Measurements from ENCODE around the gene TBX21.

The TBX21 gene

GRCh38 chr17:47720196-47720595 lies 12.8 kb upstream of the TBX21 start:
- Histone ChIP-seq H3K4me2 (peak overlapping the region; percentile 70 to 92 (median 86)), H3K27me3 (peaks cover 0 to 47% (median 0%) of the 10 kb centered on the region in 11 experiments; a peak in 6 of 22 replicates), H3K27ac (peak overlapping the region in 5 of 11 experiments; percentile 38 to 50 (median 44); a peak in 5 of 22 replicates)

GRCh38 chr17:47720754-47721533 lies 12.1 kb upstream of the TBX21 start:
- peak overlapping the region in 2 of 10 experiments; percentile 7 to 13; a peak in 1 of 20 replicates for H3K4me3 ChIP-seq
- H3K27ac ChIP-seq: peak overlapping the region in 1 of 11 experiments; percentile 17; a peak in 2 of 22 replicates
- peaks cover 0 to 62% (median 0%) of the 10 kb centered on the region in 11 experiments; a peak in 6 of 22 replicates for H4K20me1 ChIP-seq
- peaks cover 57 to 77% (median 71%) of the 10 kb centered on the region in 10 experiments for H3K4me1 ChIP-seq
- no peaks in the 10 kb centered on the region for H3K9me3 ChIP-seq (replicated peaks in 1 of 11)
- H3K27me3 ChIP-seq: peaks cover 0 to 40% (median 0%) of the 10 kb centered on the region in 11 experiments; a peak in 6 of 22 replicates
- peak overlapping the region; percentile 70 to 92 (median 86) for H3K4me2 ChIP-seq
- no peaks in the 10 kb centered on the region for H3K36me3 ChIP-seq
- TF ChIP-seq Cebpa-rat (IDR thresholded peaks at IDR 0.05): no peak
- peak overlapping the region in 6 of 11 experiments; percentile 1 to 49 (median 10); a peak in 3 of 22 replicates for H3K9ac ChIP-seq

More at GRCh38 chr17:47720196-47720595, 12.8 kb upstream of the TBX21 start:
- no peak overlapping the region for H3K4me3 ChIP-seq
- H3K36me3 ChIP-seq: no peaks in the 10 kb centered on the region
- no peak for TF ChIP-seq Cebpa-rat (IDR thresholded peaks at IDR 0.05)
- peaks cover 0 to 69% (median 0%) of the 10 kb centered on the region in 11 experiments; a peak in 6 of 22 replicates for H4K20me1 ChIP-seq
- H3K9me3 ChIP-seq (replicated peaks in 1 of 11): no peaks in the 10 kb centered on the region
- H3K9ac ChIP-seq: no peak overlapping the region
- H3K4me1 ChIP-seq: peaks cover 61 to 77% (median 73%) of the 10 kb centered on the region in 10 experiments

GRCh38 chr17:47721725-47722124 lies 11.3 kb upstream of the TBX21 start:
- H4K20me1 ChIP-seq: peaks cover 0 to 56% (median 0%) of the 10 kb centered on the region in 11 experiments; a peak in 6 of 22 replicates
- no peak for TF ChIP-seq Cebpa-rat (IDR thresholded peaks at IDR 0.05)
- H3K36me3 ChIP-seq: no peaks in the 10 kb centered on the region
- 0 out of 22 replicates have a peak overlapping the region, but pooled peaks of 1 of the 11 experiments have one; percentile 17 for H3K27ac ChIP-seq
- H3K4me1 ChIP-seq: peaks cover 54 to 76% (median 66%) of the 10 kb centered on the region in 10 experiments
- H3K9me3 ChIP-seq (replicated peaks in 1 of 11): no peaks in the 10 kb centered on the region
- H3K9ac ChIP-seq: peak overlapping the region in 7 of 11 experiments; percentile 1 to 49 (median 8); a peak in 6 of 22 replicates
- peak overlapping the region in 1 of 10 experiments; percentile 13; a peak in 1 of 20 replicates for H3K4me3 ChIP-seq
- H3K27me3 ChIP-seq: peaks cover 0 to 40% (median 0%) of the 10 kb centered on the region in 11 experiments; a peak in 6 of 22 replicates
- peak overlapping the region; percentile 70 to 92 (median 86) for H3K4me2 ChIP-seq

GRCh38 chr17:47724705-47725104 lies 8.3 kb upstream of the TBX21 start:
- peaks cover 33 to 59% (median 50%) of the 10 kb centered on the region in 10 experiments for H3K4me1 ChIP-seq
- no peak overlapping the region for H3K27ac ChIP-seq
- no peak overlapping the region for H3K4me3 ChIP-seq
- H3K36me3 ChIP-seq: no peaks in the 10 kb centered on the region
- H4K20me1 ChIP-seq: peaks cover 0 to 36% (median 0%) of the 10 kb centered on the region in 11 experiments; a peak in 5 of 22 replicates
- no peaks in the 10 kb centered on the region for H3K9me3 ChIP-seq (replicated peaks in 1 of 11)
- TF ChIP-seq Cebpa-rat (IDR thresholded peaks at IDR 0.05): no peak
- H3K9ac ChIP-seq: no peak overlapping the region
- peaks cover 0 to 24% (median 0%) of the 10 kb centered on the region in 11 experiments; a peak in 5 of 22 replicates for H3K27me3 ChIP-seq
- H3K4me2 ChIP-seq: no peak overlapping the region

- Histone ChIP-seq H3K36me3 (no peaks in the 10 kb centered on the region), H3K27ac (no peak overlapping the region), H3K9ac (no peak overlapping the region), H4K20me1 (peaks cover 0 to 27% (median 0%) of the 10 kb centered on the region in 11 experiments; a peak in 3 of 22 replicates), H3K27me3 (peaks cover 0 to 16% (median 0%) of the 10 kb centered on the region in 11 experiments; a peak in 4 of 22 replicates), H3K4me3 (no peak overlapping the region), H3K4me1 (peaks cover 25 to 50% (median 42%) of the 10 kb centered on the region in 10 experiments), H3K4me2 (peak overlapping the region in 7 of 11 experiments; percentile 24 to 45 (median 34); a peak in 12 of 22 replicates), H3K9me3 (replicated peaks in 1 of 11) (no peaks in the 10 kb centered on the region)
- TF ChIP-seq Cebpa-rat (IDR thresholded peaks at IDR 0.05): no peak
Measured at GRCh38 chr17:47725446-47726111, 7.5 kb upstream of the TBX21 start.

GRCh38 chr17:47726796-47727703 lies 6.0 kb upstream of the TBX21 start:
- Histone ChIP-seq H3K9me3 (replicated peaks in 1 of 11) (no peaks in the 10 kb centered on the region), H3K27me3 (peaks cover 0 to 7% (median 0%) of the 10 kb centered on the region in 11 experiments; a peak in 5 of 22 replicates), H3K27ac (no peak overlapping the region)

GRCh38 chr17:47727704-47728036 lies 5.4 kb upstream of the TBX21 start:
- Histone ChIP-seq H4K20me1 (peaks cover 0 to 12% (median 0%) of the 10 kb centered on the region in 11 experiments; a peak in 3 of 22 replicates), H3K9ac (0 out of 22 replicates have a peak overlapping the region, but pooled peaks of 1 of the 11 experiments have one; percentile 10), H3K4me1 (peaks cover 11 to 49% (median 43%) of the 10 kb centered on the region in 10 experiments), H3K27me3 (peaks cover 0 to 7% (median 0%) of the 10 kb centered on the region in 11 experiments; a peak in 3 of 22 replicates), H3K4me3 (no peak overlapping the region), H3K9me3 (replicated peaks in 1 of 11) (no peaks in the 10 kb centered on the region), H3K36me3 (no peaks in the 10 kb centered on the region), H3K27ac (no peak overlapping the region), H3K4me2 (peak overlapping the region in 7 of 11 experiments; percentile 31 to 57 (median 48); a peak in 15 of 22 replicates)
- no peak for TF ChIP-seq Cebpa-rat (IDR thresholded peaks at IDR 0.05)

More at GRCh38 chr17:47726796-47727703, 6.0 kb upstream of the TBX21 start:
- Histone ChIP-seq H3K9ac (peak overlapping the region in 3 of 11 experiments; percentile 10 to 27 (median 17); a peak in 1 of 22 replicates), H3K36me3 (no peaks in the 10 kb centered on the region), H3K4me2 (peak overlapping the region; percentile 12 to 57 (median 45); a peak in 20 of 22 replicates), H3K4me1 (peaks cover 10 to 49% (median 41%) of the 10 kb centered on the region in 10 experiments), H4K20me1 (peaks cover 0 to 14% (median 0%) of the 10 kb centered on the region in 11 experiments; a peak in 3 of 22 replicates), H3K4me3 (no peak overlapping the region)
- TF ChIP-seq Cebpa-rat (IDR thresholded peaks at IDR 0.05): no peak

Data from BLaER1 treated with 17β-estradiol and CSF1 and Interleukin-3, amounts not matched to agents 10 nM and 100 nM (cell line).